HepG2 (cell line): ENCODE data around the gene OPRL1. TPM values are rescaled to one million over a fixed set of nuclear protein-coding genes. Genes with fewer than 3 reads are reported as not detected.

Source experiments
- JARID2 ChIP-seq: sonication (generic); formaldehyde crosslinking; IDR thresholded peaks from 2 replicates; pipeline ENCODE4 v1.8.1; 2023; ENCODE audit warnings: missing genetic modification reagents, inconsistent platforms; ENCODE audit not compliant: insufficient replicate concordance
- KAT7 ChIP-seq: IDR thresholded peaks from 2 replicates; pipeline ENCODE4 v1.6.1; 2018; ENCODE audit warnings: borderline replicate concordance, missing compliant biosample characterization
- NRL ChIP-seq: sonication (generic); formaldehyde crosslinking; IDR thresholded peaks from 2 replicates; pipeline ENCODE4 v1.5.0; 2020; ENCODE audit warnings: missing genetic modification reagents, mild to moderate bottlenecking, moderate library complexity, borderline replicate concordance
- SIX4 ChIP-seq: sonication (generic); formaldehyde crosslinking; IDR thresholded peaks from 2 replicates; pipeline ENCODE4 v1.4.0; 2020; ENCODE audit warnings: missing genetic modification reagents
- SOX13 ChIP-seq, 3 experiments: fragments of 450-650 bp in 1 of 3; sonication (generic) in 1 of 3; formaldehyde crosslinking in 1 of 3; IDR thresholded peaks in 2 of 3; conservative IDR thresholded peaks in 1 of 3; 2 replicates each; pipeline versions ENCODE4 v1.5.0 to v1.6.1; 2016 to 2020; ENCODE audit warnings: antibody characterized with exemption in 1 of 3, mild to moderate bottlenecking in 1 of 3, missing compliant biosample characterization in 1 of 3, missing genetic modification reagents in 1 of 3, moderate library complexity in 1 of 3
- ZFP62 ChIP-seq: sonication (generic); formaldehyde crosslinking; IDR thresholded peaks from 2 replicates; pipeline ENCODE4 v1.4.0; 2020; ENCODE audit warnings: missing genetic modification reagents
- ZKSCAN5 ChIP-seq: sonication (generic); formaldehyde crosslinking; IDR thresholded peaks from 2 replicates; pipeline ENCODE4 v1.5.1; 2020; ENCODE audit warnings: mild to moderate bottlenecking, missing genetic modification reagents
- ZNF33B ChIP-seq: sonication (generic); formaldehyde crosslinking; IDR thresholded peaks from 2 replicates; pipeline ENCODE4 v1.5.1; 2020; ENCODE audit warnings: mild to moderate bottlenecking, missing genetic modification reagents
- ZNF530 ChIP-seq: sonication (generic); formaldehyde crosslinking; IDR thresholded peaks from 2 replicates; pipeline ENCODE4 v1.5.0; 2020; ENCODE audit warnings: low read depth, mild to moderate bottlenecking, missing genetic modification reagents
- ZNF839 ChIP-seq: sonication (generic); formaldehyde crosslinking; IDR thresholded peaks from 2 replicates; pipeline ENCODE4 v1.4.0; 2020; ENCODE audit warnings: missing genetic modification reagents, mild to moderate bottlenecking, borderline replicate concordance
- polyA plus RNA-seq, 8 experiments: library from polyadenylated mRNA; depleted of rRNA in 3 of 8; stranded (reverse) in 7 of 8; unstranded in 1 of 8; fragments of >200 nt; fragmentation: Illumina TruSeq in 4 of 8; extraction: Trizol in 4 of 8; gene quantifications; 2 replicates each; pipeline versions ENCODE4 v1.2.1 to v1.2.3, GENCODE V29; 2011 to 2016; ENCODE audit warnings: low read depth in 4 of 8, missing spikeins in 1 of 8, mixed read lengths in 1 of 8; ENCODE audit not compliant: insufficient read depth in 1 of 8
- total RNA-seq, 5 experiments: library from RNA; depleted of rRNA; stranded (reverse); fragments of >200 nt; fragmentation: Illumina TruSeq; extraction: Trizol; gene quantifications; 2 replicates each; pipeline ENCODE4 v1.2.3, GENCODE V29; 2016; ENCODE audit warnings: low read depth in 1 of 5
- TF ChIP-seq, protein P1 (sequence below), 2 experiments: sonication (generic) in 1 of 2; formaldehyde crosslinking in 1 of 2; IDR thresholded peaks; 2 replicates each; pipeline versions ENCODE4 v1.6.1 to v1.9.0; 2014 to 2022; ENCODE audit warnings: antibody characterized with exemption in 1 of 2, borderline replicate concordance in 1 of 2, inconsistent platforms in 1 of 2, low read depth in 1 of 2, missing genetic modification reagents in 1 of 2
- TF ChIP-seq, protein P2 (sequence below): sonication (generic); formaldehyde crosslinking; IDR thresholded peaks from 2 replicates; pipeline ENCODE4 v1.4.0; 2020; ENCODE audit warnings: missing genetic modification reagents

Gene OPRL1
- total and polyA plus RNA-seq, 2 of the 13 experiments (the other 11 are each of a cell fraction or from before 2014, with no cell fraction given), result 0.35 to 0.71 TPM

DNA sequence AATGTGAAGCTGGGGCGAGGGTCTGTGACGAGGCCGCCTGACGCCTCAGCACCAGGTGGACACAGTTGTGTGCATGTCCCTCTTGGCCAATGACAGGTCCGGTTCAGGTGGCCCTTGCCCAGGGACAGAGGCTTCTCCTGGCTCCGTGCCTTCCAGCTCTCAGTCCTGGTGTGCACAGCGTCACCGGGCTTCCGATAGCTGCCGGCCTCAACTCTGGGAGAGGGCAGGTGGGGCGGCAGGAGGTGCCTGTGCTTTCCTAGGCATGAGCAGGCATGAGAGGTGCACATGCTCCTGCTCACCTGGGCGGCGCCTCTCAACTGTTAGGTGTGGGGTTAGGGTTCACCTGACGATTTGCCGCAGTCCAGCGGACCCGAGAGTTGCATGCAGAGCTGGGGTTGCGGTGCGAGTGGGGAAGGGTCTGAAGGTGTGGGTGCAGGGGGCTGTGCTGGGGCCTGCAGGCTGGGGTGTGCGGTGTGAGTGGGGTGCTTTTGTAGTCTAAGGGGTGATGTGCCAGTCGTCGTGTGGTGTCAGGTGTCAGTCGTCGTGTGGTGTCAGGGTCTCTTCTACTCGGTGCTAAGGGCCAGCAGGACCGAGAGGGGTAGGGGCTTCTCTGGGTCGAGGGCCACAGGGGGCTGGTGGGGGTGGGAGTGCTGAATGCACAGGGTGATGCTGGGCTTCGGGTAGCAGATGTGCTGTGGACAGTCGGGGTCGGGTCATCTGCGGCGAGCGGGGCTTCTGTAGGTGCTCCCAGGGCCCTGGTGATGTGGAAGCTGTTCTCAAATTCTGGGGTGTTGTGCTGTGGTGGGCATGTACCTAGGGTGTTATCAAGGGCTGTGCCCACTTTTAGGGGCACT is 26.7 kb upstream of the OPRL1 start (continued):
- TF ChIP-seq, protein P1, sequence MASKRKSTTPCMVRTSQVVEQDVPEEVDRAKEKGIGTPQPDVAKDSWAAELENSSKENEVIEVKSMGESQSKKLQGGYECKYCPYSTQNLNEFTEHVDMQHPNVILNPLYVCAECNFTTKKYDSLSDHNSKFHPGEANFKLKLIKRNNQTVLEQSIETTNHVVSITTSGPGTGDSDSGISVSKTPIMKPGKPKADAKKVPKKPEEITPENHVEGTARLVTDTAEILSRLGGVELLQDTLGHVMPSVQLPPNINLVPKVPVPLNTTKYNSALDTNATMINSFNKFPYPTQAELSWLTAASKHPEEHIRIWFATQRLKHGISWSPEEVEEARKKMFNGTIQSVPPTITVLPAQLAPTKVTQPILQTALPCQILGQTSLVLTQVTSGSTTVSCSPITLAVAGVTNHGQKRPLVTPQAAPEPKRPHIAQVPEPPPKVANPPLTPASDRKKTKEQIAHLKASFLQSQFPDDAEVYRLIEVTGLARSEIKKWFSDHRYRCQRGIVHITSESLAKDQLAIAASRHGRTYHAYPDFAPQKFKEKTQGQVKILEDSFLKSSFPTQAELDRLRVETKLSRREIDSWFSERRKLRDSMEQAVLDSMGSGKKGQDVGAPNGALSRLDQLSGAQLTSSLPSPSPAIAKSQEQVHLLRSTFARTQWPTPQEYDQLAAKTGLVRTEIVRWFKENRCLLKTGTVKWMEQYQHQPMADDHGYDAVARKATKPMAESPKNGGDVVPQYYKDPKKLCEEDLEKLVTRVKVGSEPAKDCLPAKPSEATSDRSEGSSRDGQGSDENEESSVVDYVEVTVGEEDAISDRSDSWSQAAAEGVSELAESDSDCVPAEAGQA (IDR thresholded peaks at IDR 0.05; ENCODE audit: low read depth), result peak; percentile 18; the same call in 1 of the 2 replicates
- TF ChIP-seq, protein P1 (CRISPR knock-in tag; IDR thresholded peaks at IDR 0.05; ENCODE audit: borderline replicate concordance), result no peak
- peak; percentile 12; the same call in 1 of the 2 replicates for TF ChIP-seq ZNF33B (CRISPR knock-in tag)
- TF ChIP-seq SIX4 (CRISPR knock-in tag), result peak; percentile 51; the same call in 1 of the 2 replicates
- no peak; the same call in none of the 2 replicates for TF ChIP-seq KAT7 (CRISPR knock-in tag)
- TF ChIP-seq ZNF839 (CRISPR knock-in tag), result peak; percentile 98
- peak; percentile 86 for TF ChIP-seq NRL
- TF ChIP-seq ZKSCAN5 (CRISPR knock-in tag), result 0 out of 2 replicates have a peak, but pooled peaks have one; percentile 60
- TF ChIP-seq, protein P2, sequence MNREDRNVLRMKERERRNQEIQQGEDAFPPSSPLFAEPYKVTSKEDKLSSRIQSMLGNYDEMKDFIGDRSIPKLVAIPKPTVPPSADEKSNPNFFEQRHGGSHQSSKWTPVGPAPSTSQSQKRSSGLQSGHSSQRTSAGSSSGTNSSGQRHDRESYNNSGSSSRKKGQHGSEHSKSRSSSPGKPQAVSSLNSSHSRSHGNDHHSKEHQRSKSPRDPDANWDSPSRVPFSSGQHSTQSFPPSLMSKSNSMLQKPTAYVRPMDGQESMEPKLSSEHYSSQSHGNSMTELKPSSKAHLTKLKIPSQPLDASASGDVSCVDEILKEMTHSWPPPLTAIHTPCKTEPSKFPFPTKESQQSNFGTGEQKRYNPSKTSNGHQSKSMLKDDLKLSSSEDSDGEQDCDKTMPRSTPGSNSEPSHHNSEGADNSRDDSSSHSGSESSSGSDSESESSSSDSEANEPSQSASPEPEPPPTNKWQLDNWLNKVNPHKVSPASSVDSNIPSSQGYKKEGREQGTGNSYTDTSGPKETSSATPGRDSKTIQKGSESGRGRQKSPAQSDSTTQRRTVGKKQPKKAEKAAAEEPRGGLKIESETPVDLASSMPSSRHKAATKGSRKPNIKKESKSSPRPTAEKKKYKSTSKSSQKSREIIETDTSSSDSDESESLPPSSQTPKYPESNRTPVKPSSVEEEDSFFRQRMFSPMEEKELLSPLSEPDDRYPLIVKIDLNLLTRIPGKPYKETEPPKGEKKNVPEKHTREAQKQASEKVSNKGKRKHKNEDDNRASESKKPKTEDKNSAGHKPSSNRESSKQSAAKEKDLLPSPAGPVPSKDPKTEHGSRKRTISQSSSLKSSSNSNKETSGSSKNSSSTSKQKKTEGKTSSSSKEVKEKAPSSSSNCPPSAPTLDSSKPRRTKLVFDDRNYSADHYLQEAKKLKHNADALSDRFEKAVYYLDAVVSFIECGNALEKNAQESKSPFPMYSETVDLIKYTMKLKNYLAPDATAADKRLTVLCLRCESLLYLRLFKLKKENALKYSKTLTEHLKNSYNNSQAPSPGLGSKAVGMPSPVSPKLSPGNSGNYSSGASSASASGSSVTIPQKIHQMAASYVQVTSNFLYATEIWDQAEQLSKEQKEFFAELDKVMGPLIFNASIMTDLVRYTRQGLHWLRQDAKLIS (CRISPR knock-in tag), result no peak
- TF ChIP-seq SOX13 (IDR thresholded peaks at IDR 0.05), result no peak
- TF ChIP-seq SOX13 (CRISPR knock-in tag; conservative IDR thresholded peaks at IDR 0.05 in 1 of 2, IDR thresholded peaks at IDR 0.05 in 1 of 2), result peak in 1 of 2 experiments; percentile 58; a peak in 2 of 4 replicates
- TF ChIP-seq JARID2 (CRISPR knock-in tag), result no peak
- TF ChIP-seq ZFP62 (CRISPR knock-in tag), result no peak
- TF ChIP-seq ZNF530, result no peak
